ENCODE data around the gene KBTBD2.
"Not testable (repeated sequence)": the region's sequence is repeated elsewhere in the genome, so short reads cannot be mapped to it uniquely, and the experiment has no call there.

The KBTBD2 gene

DNA sequence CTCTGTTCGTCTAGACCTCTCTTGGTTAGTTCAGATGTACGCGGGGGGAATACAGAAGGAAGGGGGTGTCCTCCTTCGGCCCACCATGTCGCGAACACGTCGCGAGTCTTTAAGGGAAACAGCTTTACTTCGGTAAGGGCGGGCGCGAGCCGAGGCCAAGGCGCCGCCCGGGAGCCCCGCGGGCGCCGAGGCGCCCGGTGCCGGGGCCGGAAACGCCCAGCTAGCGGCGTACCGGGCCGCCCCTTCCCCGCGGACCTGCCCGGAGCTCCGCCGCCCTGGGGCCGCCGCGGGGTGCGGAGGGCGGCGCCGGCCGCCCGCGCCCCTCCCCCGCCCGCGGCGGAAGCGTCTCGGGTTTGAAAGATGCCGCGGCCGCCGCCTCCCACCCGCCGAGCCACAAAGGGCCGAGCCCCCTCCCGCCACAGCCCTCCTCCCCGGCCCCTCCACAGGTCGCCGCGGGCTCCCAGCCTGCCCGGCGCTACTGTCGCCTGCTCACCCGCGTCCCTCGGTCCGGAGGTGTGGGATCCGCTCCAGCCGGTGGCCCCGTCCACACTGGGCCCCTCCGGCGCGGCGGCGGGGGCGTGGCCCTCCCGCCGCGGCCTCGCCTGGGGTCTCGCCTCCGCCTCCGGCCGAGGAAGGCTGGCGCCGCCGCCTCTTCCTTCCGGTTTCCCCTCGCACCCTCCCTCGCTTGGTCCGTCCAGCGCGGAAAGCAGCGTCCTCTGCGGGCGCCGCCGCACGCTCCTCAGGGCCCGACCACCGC lies at the start of gene KBTBD2:
Gene KBTBD2, minus strand, starts transcription at position 718 of the 757 bp plus-strand sequence. CDS start 12,156 bp downstream, outside the sequence.
- peak; percentile 82 for DNase-seq

DNA sequence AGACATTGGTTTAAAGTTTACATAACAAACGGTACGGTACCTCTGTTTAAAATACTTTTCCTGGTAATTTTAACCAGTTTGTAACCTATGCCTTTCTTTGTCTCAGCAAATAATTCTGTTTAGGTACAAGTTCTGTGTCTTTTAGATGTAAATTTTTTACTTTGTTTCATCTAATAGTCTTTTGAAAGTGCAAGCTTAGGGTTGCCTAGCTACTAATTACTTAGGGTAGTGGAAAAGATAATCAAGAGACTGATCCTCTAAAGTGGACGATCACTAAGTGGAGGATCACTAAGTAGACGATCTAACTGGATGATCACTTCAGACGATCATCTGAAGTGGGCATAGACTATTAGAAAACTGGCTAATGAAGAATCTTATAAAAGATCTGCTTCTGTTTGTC lies 49.6 kb upstream of the KBTBD2 start:
- DNase-seq: no peak

DNA sequence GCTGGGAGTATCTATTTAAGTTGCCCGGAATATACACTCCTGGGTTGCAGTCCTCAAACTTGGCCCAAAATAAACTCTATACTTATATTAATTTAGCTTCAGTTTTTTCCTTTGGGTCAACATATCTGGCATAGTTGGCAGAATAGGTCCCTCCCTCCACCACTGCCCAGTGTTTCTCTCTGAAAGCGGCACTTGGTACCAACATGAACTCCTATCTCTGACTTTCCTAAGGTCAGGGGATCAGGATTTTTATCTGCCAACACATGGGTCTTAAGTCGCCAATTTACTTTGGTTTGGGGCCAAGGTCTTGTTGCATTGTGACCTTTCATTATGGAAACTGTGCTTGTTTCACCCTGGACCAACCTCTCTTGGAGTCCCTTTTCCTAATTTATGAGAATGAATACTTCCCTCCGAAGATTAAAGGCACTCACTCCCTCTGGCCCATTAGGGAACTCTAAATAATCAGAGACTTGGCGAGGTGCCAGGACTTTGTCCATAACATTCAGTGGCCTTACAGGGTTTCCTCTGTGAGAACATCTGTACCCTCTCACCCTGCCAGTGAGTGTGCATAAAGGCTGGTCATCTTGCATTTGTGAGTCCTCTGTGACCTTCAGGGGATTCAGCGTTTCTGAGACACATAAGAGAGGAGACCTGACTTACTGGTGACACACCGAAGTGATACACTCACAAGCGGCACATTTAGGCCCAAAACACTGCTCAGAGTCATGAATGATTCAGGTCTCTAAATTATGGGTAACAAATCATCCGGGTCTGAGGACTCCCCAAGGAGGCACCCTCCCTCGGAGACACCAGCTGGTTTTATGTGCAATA lies 46.0 kb upstream of the KBTBD2 start:
- peak; percentile 51 for DNase-seq

DNA sequence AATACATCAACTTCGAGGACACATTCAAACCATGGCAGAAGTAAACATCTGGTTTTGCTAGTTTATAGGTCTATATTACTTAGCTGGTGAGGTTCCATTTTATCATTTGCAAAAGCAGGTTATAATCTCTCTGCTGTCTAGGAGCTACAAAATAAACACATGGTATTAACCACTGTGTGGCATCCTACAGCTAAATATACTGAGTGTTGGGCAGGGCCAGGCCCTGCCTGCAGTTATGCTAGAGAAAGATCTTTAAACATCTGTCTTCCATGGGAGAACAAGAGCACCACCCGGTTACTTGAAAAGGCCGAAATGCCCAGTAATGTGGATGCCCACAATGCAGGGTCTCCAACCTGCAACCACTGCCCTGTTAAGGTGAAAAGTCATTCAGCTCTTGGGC lies 45.1 kb upstream of the KBTBD2 start:
- no peak for DNase-seq

DNA sequence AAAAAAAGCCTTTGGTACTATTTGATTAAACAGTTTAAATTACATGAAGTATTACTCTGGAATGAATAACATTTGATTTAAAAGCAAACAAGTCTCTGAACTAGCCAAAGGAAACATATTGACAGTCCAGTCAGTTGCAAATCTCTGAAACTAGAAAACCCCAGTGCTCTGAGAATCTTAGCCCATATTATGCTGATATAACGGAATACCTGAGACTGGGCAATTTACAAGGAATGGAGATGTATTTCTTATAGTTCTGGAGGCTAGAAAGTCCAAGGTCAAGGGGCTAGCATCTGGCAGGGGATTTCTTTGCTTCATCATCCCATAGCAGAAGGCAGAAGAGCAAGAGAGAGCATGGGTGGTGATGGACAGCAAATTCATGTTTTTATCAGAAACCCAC lies 44.0 kb upstream of the KBTBD2 start:
- DNase-seq: no peak

DNA sequence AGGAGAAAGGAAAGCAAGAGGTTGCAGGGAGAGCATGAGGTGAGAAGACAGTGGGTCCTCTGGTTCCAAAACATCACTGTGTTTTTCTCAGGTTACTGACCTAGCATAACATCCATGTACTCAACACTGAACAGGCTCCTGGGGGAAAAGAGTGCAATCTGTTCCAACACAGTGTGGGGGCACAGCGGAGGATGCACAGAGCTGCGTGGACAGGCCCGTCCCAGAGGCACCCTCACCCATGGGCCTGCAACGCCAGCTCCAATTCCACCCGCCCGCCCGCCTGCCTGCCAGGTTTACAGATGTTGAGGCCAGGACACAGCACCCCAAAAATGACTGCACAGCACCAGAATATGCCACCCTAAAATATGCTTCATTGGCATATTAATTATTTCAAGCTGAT lies 38.8 kb upstream of the KBTBD2 start:
- no peak for DNase-seq

DNA sequence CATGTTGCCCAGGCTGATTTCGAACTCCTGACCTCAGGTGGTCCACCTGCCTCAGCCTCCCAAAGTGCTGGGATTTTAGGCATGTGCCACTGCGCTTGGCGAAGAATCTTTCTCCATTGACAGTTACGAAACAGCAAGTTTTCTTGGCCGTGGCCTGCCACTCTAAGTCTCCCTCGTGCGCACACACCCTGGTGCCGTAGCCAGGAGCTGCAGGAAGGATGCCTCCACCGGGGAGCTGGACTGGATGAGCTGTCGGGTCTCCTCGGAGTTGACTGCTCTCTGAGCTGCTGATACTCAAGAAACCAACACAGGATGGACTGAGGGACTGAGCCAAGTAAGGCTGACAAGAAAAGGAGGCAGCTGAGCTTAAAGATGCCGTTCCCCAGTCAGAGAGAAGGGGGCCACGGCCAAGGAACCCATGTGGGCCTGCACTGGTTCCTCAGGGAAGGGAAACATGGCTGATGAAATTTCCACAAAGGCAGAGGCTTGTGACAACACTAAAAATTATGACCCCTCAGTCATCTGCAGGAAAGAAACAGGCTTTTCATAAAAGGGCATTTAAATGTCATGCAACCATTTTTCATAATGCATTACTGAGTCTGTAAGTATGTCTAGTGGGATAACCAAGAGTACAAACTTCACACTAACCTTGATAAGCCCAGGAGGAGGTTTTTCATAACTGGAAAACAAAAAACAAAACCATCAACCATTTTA lies 38.0 kb upstream of the KBTBD2 start:
- DNase-seq: no peak

DNA sequence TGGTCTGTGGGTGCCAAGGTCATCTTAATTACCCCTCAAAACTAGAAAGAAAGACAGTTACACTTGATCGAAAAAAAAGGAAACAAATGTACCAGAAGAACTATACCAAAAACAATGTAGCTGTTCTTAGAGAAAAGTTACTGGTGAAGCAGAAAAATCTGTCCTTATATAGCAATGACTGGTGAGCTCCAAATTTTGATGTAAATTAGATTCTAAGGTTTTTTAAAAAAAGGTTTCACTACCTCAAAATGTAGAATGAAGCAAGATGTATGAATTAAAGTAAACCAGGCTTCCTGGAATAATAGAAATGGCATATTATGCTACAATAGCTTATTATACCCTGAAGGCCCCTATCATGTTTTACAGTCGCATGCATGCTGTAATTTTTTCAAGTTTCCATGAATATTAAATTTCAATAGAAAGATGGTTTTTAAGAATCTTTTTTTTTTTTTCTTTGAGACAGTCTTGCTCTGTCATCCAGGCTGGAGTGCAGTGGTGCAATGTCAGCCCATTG lies 37.3 kb upstream of the KBTBD2 start:
- no peak for DNase-seq

GRCh38 chr7:32921896-32922295 lies 30.3 kb upstream of the KBTBD2 start:
- no peak for DNase-seq

DNA sequence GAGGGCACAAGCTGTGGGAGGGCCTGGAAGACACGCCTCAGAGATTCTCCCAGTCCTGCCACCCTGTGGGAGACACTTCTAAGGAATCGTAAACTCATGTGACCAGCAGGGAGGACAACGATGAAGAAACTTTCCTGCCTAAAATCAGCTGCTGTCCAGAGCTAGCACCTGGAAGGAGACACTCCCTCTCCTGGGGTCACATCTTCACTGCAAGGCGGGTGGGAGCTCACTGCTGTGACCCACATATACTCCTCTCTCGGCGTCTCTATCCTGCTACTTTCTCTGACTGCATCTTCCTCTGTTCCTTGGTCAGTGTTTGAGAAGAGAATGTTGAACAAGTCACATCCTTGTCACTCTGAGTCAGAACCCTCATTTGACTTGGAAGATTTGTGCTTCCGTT lies 25.4 kb upstream of the KBTBD2 start:
- DNase-seq: not testable (repeated sequence)

- no peak for DNase-seq
Observed at GRCh38 chr7:32916006-32916405, 24.4 kb upstream of the KBTBD2 start.

GRCh38 chr7:32915041-32915536 lies 23.5 kb upstream of the KBTBD2 start:
- DNase-seq: no peak

DNA sequence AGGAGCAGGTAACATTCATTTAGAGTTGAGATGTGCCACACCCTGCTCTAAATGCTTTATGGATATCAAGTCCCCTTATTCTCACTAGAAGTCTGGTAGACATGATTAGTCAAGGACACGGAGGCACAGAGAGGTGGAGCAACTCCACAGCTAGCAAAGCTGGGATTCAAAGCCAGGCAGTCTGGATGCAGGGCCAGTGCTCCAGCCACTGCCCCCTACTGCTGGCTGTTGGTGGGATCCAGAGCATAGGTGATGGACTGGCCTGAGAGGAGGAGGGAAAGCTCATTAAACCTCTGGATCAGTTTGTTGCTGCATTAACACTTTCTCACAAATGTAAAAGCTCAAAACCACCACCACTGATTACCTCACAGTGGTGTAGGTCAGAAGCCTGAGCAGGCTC lies 22.6 kb upstream of the KBTBD2 start:
- no peak for DNase-seq

- DNase-seq: no peak
Observed at GRCh38 chr7:32910195-32910594, 18.6 kb upstream of the KBTBD2 start.

GRCh38 chr7:32905175-32905662 lies 13.7 kb upstream of the KBTBD2 start:
- peak; percentile 98 for DNase-seq

GRCh38 chr7:32901629-32902028 lies 10.1 kb upstream of the KBTBD2 start:
- DNase-seq: no peak

DNA sequence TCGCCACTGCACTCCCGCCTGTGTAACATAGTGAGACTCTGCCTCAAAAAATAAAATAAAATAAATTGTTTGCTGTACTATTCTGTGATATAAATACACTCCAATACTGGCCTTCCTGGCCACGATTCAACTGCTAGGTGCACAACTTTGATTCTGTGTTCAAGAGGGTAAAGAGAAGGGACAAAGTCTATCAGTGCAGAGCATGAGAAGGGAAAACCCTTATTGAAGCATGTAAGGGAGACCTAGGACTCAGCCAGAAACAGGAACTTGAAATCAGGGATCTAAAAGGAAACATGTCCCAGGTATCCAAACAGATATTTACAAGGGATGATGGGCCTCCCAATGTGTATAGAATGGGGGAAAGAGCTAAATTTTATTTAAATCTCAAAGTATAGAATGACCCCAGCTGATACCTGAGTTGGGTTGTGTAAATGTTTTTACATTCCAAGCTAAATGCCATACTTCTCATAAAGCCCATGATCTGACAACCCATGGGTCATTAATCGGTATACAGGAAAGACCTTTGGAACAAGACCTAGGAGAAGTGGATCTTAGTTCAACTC lies 9.0 kb upstream of the KBTBD2 start:
- DNase-seq: no peak

DNA sequence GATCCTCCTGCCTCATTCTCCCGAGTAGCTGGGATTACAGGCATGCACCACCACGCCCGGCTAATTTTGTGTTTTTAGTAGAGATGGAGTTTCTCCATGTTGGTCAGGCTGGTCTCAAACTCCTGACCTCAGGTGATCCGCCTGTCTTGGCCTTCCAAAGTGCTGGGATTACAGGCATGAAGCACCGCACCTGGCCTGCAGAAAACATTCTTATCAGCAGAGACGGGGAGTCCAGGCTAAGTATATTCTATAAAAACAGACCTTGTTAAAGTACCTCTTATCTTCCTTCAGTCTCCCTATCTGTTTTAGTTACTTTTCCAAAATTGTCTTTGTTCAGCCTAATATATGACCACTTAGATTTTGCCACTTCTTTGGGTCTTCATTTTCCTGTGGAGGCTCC lies 5.8 kb upstream of the KBTBD2 start:
- not testable (repeated sequence) for DNase-seq

DNA sequence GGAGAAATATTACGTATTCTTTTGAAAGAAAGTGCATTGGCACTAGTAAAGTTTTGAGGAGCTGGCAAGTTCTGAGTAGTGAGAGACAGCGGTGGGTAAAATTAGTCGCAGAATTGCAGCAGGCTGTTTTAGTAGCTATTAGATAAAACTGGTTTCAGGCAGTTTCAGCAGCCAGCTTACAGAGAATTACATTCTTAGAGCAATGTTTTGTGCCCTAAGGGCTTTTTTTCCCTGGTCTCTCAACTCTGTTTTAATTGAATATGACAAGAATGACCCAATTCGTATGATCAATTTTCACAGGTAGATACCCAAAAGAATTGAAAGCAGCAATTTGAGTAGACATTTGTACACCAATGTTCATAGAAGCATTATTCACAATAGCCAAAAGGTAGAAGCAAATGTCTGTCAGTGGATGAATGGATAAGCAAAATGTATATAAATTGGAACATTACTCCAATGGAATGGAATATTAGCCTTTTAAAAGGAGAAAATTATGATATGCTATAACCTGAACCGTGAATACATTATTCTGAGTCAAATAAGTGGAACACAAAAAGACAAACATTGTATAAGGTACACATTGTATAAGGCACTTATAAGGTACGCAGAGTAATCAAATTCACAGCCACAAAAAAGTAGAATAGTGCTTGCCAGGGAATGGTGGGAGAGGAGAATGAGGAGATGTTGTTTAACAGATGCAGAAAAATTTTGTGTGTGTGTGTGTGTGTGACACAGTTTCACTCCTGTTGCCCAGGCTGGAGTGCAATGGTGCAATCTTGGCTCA lies 5.2 kb upstream of the KBTBD2 start:
- DNase-seq: no peak

GRCh38 chr7:32894171-32894570 lies 2.6 kb upstream of the KBTBD2 start:
- no peak for DNase-seq

DNA sequence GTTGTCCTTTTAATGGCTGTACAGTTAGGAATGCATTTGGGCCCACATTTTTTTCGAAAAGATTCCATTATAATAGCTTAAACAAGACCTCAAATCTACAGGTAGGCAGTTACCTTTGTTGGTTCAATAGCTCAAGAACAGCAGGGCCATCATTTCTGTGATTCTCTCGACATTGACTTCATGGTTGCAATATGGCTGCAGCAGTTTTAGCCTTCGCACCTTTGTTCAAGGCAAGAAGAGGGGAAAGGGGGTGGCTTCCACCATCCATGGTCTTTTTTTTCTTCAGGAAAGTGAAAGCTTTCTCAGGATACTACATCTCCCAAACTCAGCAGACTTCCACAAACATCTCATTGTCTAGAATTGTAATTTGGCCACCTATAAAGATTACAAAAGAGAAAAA lies 2.2 kb upstream of the KBTBD2 start:
- no peak for DNase-seq

DNA sequence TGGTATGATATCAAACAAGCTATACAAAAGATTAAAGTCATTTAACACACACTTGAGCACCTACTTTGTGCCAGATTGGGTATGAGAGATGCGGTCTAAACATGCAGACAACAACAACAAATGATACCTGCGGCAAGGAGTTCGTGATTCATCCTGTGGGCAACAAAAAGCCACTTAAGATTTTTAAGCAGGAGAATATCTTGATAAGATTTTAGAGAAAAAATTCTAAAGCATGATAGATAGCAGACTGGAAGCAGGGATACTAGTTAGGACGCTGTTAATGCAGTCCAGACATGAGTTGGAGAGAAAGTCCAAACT lies 1.6 kb upstream of the KBTBD2 start:
- no peak for DNase-seq

Data from hematopoietic multipotent progenitor cell treated with erythropoietin and hydrocortisone succinate and interleukin-3 and kit ligand, for 8 days (in vitro differentiated cells).